ENCODE measurements around the gene FRYL. TPM values are rescaled to one million over a fixed set of nuclear protein-coding genes. Genes with fewer than 3 reads are reported as not detected.

Gene FRYL
- polyA plus RNA-seq, 1 donor from 2014 or later, result 64.0 TPM

DNA sequence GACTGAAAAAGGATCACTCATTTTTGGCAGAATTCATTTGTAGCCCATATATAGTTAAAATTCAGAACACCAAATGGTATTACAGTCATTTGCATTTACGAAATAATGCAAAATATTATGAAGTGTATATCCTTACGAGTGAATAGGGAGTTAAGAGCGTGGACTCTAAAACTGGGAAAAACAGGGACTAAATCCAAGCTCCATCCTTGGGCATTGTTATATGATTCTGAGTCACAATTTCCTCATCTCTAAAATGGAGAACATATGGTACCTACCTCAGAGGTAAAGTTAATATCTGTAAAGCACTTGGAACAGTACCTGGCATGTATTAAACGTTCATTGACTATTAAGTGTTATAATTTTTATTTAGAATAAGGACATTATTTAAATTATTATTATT lies 183.7 kb downstream of the FRYL start:
- Histone ChIP-seq H3K79me2 (replicated peaks; ENCODE audit: insufficient read depth, low read length) (no peaks in the 10 kb centered on the region), H3K4me3 (ENCODE audit: low read length) (no peak overlapping the region), H3K9me3 (ENCODE audit: low read length) (no peaks in the 10 kb centered on the region), H4K20me1 (ENCODE audit: insufficient read depth) (no peaks in the 10 kb centered on the region), H3K9me2 (ENCODE audit: insufficient read depth, low read length) (no peaks in the 10 kb centered on the region), H3K27ac (ENCODE audit: low read length) (no peak overlapping the region), H3K36me3 (ENCODE audit: insufficient read depth, low read length) (peaks cover 3% of the 10 kb centered on the region), H3F3A (ENCODE audit: insufficient read depth, low read length, poor library complexity, severe bottlenecking) (peaks cover 6% of the 10 kb centered on the region), H3K9ac (ENCODE audit: low read length) (no peak overlapping the region), H3K4me2 (ENCODE audit: low read length) (no peak overlapping the region), H2AFZ (ENCODE audit: low read depth, low read length) (no peak overlapping the region), H3K27me3 (ENCODE audit: insufficient read depth, low read depth, low read length) (no peaks in the 10 kb centered on the region)
- no peak for TF ChIP-seq RAD21 (conservative IDR thresholded peaks at IDR 0.05)
- TF ChIP-seq, protein P1, sequence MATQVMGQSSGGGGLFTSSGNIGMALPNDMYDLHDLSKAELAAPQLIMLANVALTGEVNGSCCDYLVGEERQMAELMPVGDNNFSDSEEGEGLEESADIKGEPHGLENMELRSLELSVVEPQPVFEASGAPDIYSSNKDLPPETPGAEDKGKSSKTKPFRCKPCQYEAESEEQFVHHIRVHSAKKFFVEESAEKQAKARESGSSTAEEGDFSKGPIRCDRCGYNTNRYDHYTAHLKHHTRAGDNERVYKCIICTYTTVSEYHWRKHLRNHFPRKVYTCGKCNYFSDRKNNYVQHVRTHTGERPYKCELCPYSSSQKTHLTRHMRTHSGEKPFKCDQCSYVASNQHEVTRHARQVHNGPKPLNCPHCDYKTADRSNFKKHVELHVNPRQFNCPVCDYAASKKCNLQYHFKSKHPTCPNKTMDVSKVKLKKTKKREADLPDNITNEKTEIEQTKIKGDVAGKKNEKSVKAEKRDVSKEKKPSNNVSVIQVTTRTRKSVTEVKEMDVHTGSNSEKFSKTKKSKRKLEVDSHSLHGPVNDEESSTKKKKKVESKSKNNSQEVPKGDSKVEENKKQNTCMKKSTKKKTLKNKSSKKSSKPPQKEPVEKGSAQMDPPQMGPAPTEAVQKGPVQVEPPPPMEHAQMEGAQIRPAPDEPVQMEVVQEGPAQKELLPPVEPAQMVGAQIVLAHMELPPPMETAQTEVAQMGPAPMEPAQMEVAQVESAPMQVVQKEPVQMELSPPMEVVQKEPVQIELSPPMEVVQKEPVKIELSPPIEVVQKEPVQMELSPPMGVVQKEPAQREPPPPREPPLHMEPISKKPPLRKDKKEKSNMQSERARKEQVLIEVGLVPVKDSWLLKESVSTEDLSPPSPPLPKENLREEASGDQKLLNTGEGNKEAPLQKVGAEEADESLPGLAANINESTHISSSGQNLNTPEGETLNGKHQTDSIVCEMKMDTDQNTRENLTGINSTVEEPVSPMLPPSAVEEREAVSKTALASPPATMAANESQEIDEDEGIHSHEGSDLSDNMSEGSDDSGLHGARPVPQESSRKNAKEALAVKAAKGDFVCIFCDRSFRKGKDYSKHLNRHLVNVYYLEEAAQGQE (IDR thresholded peaks at IDR 0.05; ENCODE audit: borderline replicate concordance), result no peak
- no peak for TF ChIP-seq SMC3 (conservative IDR thresholded peaks at IDR 0.05; ENCODE audit: poor library complexity)
- no peak for TF ChIP-seq POLR2AphosphoS5 (IDR thresholded peaks at IDR 0.05)
- TF ChIP-seq MXI1 (conservative IDR thresholded peaks at IDR 0.05; ENCODE audit: poor library complexity, severe bottlenecking), result no peak
- no peak for TF ChIP-seq EP300 (conservative IDR thresholded peaks at IDR 0.05; ENCODE audit: poor library complexity, severe bottlenecking)
- no peak for TF ChIP-seq EZH2 (IDR thresholded peaks at IDR 0.05; ENCODE audit: borderline replicate concordance, insufficient read depth, low read length, poor library complexity, severe bottlenecking)

DNA sequence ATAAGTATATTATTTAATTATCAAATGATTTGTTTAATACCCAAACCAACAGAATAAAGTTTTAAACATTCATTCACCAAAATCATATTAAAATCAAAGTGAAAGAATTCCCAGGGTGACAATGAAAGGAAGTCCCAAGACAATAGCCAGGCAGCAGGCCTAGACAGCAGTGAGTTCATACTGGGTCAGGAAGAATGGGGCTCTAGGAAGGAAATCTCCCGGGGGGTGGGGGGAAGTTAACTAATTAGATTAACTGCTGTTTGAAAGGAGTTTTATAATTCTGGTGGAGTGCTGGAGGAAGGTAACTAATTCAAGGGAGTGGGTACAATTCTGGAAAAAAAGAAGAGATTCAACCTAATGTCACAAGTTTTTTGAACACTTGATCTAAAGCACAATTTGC lies 185.9 kb downstream of the FRYL start:
- Histone ChIP-seq H3K36me3 (ENCODE audit: insufficient read depth, low read length) (no peaks in the 10 kb centered on the region), H3K9me3 (ENCODE audit: low read length) (no peaks in the 10 kb centered on the region), H4K20me1 (ENCODE audit: insufficient read depth) (no peaks in the 10 kb centered on the region), H3K27me3 (ENCODE audit: insufficient read depth, low read depth, low read length) (no peaks in the 10 kb centered on the region), H2AFZ (ENCODE audit: low read depth, low read length) (no peak overlapping the region), H3K4me3 (ENCODE audit: low read length) (no peak overlapping the region), H3F3A (ENCODE audit: insufficient read depth, low read length, poor library complexity, severe bottlenecking) (no peaks in the 10 kb centered on the region), H3K9ac (ENCODE audit: low read length) (no peak overlapping the region), H3K4me2 (ENCODE audit: low read length) (no peak overlapping the region), H3K9me2 (ENCODE audit: insufficient read depth, low read length) (no peaks in the 10 kb centered on the region), H3K27ac (ENCODE audit: low read length) (no peak overlapping the region), H3K79me2 (replicated peaks; ENCODE audit: insufficient read depth, low read length) (no peaks in the 10 kb centered on the region)
- TF ChIP-seq RAD21 (conservative IDR thresholded peaks at IDR 0.05) (no peak), SMC3 (conservative IDR thresholded peaks at IDR 0.05; ENCODE audit: poor library complexity) (no peak)

DNA sequence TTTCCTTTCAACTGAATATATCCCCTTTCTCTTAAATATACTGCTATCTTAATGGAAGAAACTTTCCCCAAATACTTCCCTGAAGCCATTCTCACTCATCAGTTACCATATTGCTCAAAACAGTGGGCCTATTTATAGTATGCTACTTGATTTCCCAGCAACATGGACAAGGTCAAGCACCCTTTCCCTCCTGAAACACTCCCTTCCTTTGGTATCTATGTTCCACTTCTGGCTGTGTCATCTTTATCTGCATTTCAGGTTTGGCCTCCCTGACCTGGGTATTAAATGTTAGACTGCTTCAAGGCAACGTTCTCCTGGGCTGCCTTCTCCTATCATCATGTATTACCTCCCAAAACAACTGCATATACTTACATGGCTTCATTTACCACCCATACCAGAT lies 188.7 kb downstream of the FRYL start:
- TF ChIP-seq, protein P2, sequence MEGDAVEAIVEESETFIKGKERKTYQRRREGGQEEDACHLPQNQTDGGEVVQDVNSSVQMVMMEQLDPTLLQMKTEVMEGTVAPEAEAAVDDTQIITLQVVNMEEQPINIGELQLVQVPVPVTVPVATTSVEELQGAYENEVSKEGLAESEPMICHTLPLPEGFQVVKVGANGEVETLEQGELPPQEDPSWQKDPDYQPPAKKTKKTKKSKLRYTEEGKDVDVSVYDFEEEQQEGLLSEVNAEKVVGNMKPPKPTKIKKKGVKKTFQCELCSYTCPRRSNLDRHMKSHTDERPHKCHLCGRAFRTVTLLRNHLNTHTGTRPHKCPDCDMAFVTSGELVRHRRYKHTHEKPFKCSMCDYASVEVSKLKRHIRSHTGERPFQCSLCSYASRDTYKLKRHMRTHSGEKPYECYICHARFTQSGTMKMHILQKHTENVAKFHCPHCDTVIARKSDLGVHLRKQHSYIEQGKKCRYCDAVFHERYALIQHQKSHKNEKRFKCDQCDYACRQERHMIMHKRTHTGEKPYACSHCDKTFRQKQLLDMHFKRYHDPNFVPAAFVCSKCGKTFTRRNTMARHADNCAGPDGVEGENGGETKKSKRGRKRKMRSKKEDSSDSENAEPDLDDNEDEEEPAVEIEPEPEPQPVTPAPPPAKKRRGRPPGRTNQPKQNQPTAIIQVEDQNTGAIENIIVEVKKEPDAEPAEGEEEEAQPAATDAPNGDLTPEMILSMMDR (IDR thresholded peaks at IDR 0.05; ENCODE audit: poor library complexity, severe bottlenecking), result no peak
- TF ChIP-seq EZH2 (IDR thresholded peaks at IDR 0.05; ENCODE audit: borderline replicate concordance, insufficient read depth, low read length, poor library complexity, severe bottlenecking), result no peak
- TF ChIP-seq MXI1 (conservative IDR thresholded peaks at IDR 0.05; ENCODE audit: poor library complexity, severe bottlenecking), result no peak
- no peak for TF ChIP-seq SMC3 (conservative IDR thresholded peaks at IDR 0.05; ENCODE audit: poor library complexity)
- TF ChIP-seq, protein P1 (IDR thresholded peaks at IDR 0.05; ENCODE audit: borderline replicate concordance), result no peak
- TF ChIP-seq RAD21 (conservative IDR thresholded peaks at IDR 0.05), result no peak
- no peak for TF ChIP-seq TAF1 (IDR thresholded peaks at IDR 0.05; ENCODE audit: low read depth)
- Histone ChIP-seq H3K4me3 (ENCODE audit: low read length) (no peak overlapping the region), H4K20me1 (ENCODE audit: insufficient read depth) (no peaks in the 10 kb centered on the region), H3K9me2 (ENCODE audit: insufficient read depth, low read length) (no peaks in the 10 kb centered on the region), H3F3A (ENCODE audit: insufficient read depth, low read length, poor library complexity, severe bottlenecking) (no peaks in the 10 kb centered on the region), H3K36me3 (ENCODE audit: insufficient read depth, low read length) (no peaks in the 10 kb centered on the region), H3K4me2 (ENCODE audit: low read length) (no peak overlapping the region), H2AFZ (ENCODE audit: low read depth, low read length) (no peak overlapping the region), H3K27me3 (ENCODE audit: insufficient read depth, low read depth, low read length) (no peaks in the 10 kb centered on the region), H3K9ac (ENCODE audit: low read length) (no peak overlapping the region), H3K27ac (ENCODE audit: low read length) (no peak overlapping the region), H3K9me3 (ENCODE audit: low read length) (no peaks in the 10 kb centered on the region), H3K79me2 (replicated peaks; ENCODE audit: insufficient read depth, low read length) (no peaks in the 10 kb centered on the region)
